CD14-positive monocyte (primary cell): ENCODE measurements around the gene PLET1. TPM values are rescaled to one million over a fixed set of nuclear protein-coding genes. Genes with fewer than 3 reads are reported as not detected.
A peak's percentile ranks its signal among the peaks of the same experiment; 100 is the strongest.
"Not testable (repeated sequence)": the region's sequence is repeated elsewhere in the genome, so short reads cannot be mapped to it uniquely, and the experiment has no call there.

ENCODE experiments used
- DNase-seq, 3 donors: peaks; one replicate each; pipeline ENCODE4 v3.0.0-alpha.2; 2011 to 2022
- H2AFZ ChIP-seq: 2 replicates; pipeline ENCODE4 v1.6.0; 2012; ENCODE audit warnings: mild to moderate bottlenecking, low read depth, low read length, inconsistent platforms; ENCODE audit not compliant: insufficient read depth, poor library complexity, severe bottlenecking
- H3K27ac ChIP-seq, 2 donors: 1 replicate in 1 of 2; 2 replicates in 1 of 2; pipeline ENCODE4 v1.5.1; 2012 to 2013; ENCODE audit warnings: low read length in 2 of 2, control low read depth in 1 of 2, inconsistent platforms in 1 of 2, low read depth in 1 of 2, mild to moderate bottlenecking in 1 of 2
- H3K27me3 ChIP-seq, 2 donors: one replicate each; pipeline versions ENCODE4 v1.6.0 to v1.6.1; 2011 to 2013; ENCODE audit warnings: low read length in 2 of 2; ENCODE audit not compliant: control insufficient read depth in 2 of 2, insufficient read depth in 2 of 2
- H3K36me3 ChIP-seq, 2 donors: replicated peaks in 1 of 2; 1 replicate in 1 of 2; 2 replicates in 1 of 2; pipeline versions ENCODE4 v1.5.1 to v1.6.1; 2012 to 2013; ENCODE audit warnings: low read length in 2 of 2, control low read depth in 1 of 2, inconsistent platforms in 1 of 2, mild to moderate bottlenecking in 1 of 2; ENCODE audit not compliant: insufficient read depth in 2 of 2, control insufficient read depth in 1 of 2
- H3K4me1 ChIP-seq, 2 donors: 1 replicate in 1 of 2; 2 replicates in 1 of 2; pipeline versions ENCODE4 v1.5.1 to v1.6.1; 2012 to 2013; ENCODE audit warnings: low read length in 2 of 2, control low read depth in 1 of 2, inconsistent platforms in 1 of 2, mild to moderate bottlenecking in 1 of 2, moderate library complexity in 1 of 2; ENCODE audit not compliant: insufficient read depth in 2 of 2, control insufficient read depth in 1 of 2
- H3K4me2 ChIP-seq: replicated peaks from 2 replicates; pipeline ENCODE3; 2012; ENCODE audit warnings: low read length, moderate library complexity, mild to moderate bottlenecking; ENCODE audit not compliant: poor library complexity, severe bottlenecking; ENCODE audit errors: extremely low read depth
- H3K4me3 ChIP-seq, 3 experiments: fragments of 200-600 bp in 1 of 3; sonication (generic) in 1 of 3; replicated peaks in 1 of 3; 1 replicate in 2 of 3; 2 replicates in 1 of 3; pipeline ENCODE4 v1.5.1; 2011 to 2013; ENCODE audit warnings: low read length in 3 of 3, mild to moderate bottlenecking in 3 of 3, control low read depth in 2 of 3, low read depth in 2 of 3, inconsistent platforms in 1 of 3, moderate library complexity in 1 of 3
- H3K79me2 ChIP-seq: 2 replicates; pipeline ENCODE4 v1.6.0; 2012; ENCODE audit warnings: mild to moderate bottlenecking, control low read depth, inconsistent platforms, low read length, moderate library complexity; ENCODE audit not compliant: insufficient read depth
- H3K9ac ChIP-seq: 2 replicates; pipeline ENCODE4 v1.6.0; 2017; ENCODE audit warnings: low read length, mild to moderate bottlenecking; ENCODE audit not compliant: insufficient read depth, poor library complexity, severe bottlenecking
- H3K9me3 ChIP-seq, 2 donors: replicated peaks in 1 of 2; 1 replicate in 1 of 2; 2 replicates in 1 of 2; pipeline versions ENCODE4 v1.5.1 to v1.6.1; 2012 to 2013; ENCODE audit warnings: low read length in 2 of 2, control low read depth in 1 of 2; ENCODE audit not compliant: control insufficient read depth in 1 of 2, insufficient read depth in 1 of 2
- H4K20me1 ChIP-seq: 2 replicates; pipeline ENCODE4 v1.6.0; 2012; ENCODE audit warnings: mild to moderate bottlenecking, low read length, control low read depth, moderate library complexity; ENCODE audit not compliant: insufficient read depth
- H3K27ac Mint-ChIP-seq, 7 donors: one replicate each; pipeline ENCODE4 v1.8.0; 2020; ENCODE audit warnings: mild to moderate bottlenecking in 7 of 7, mixed read lengths in 7 of 7, moderate library complexity in 6 of 7, inconsistent platforms in 2 of 7
- H3K27me3 Mint-ChIP-seq, 3 donors: one replicate each; pipeline ENCODE4 v1.8.0; 2021 to 2022; ENCODE audit warnings: low read depth in 3 of 3, mild to moderate bottlenecking in 3 of 3, mixed read lengths in 3 of 3, moderate library complexity in 3 of 3, inconsistent platforms in 1 of 3
- H3K36me3 Mint-ChIP-seq, 2 donors: one replicate each; pipeline ENCODE4 v1.8.0; 2020; ENCODE audit warnings: mixed read lengths in 2 of 2, inconsistent platforms in 1 of 2, mild to moderate bottlenecking in 1 of 2
- H3K4me1 Mint-ChIP-seq: one replicate; pipeline ENCODE4 v1.8.0; 2020; ENCODE audit warnings: mild to moderate bottlenecking, mixed read lengths
- H3K4me3 Mint-ChIP-seq, 2 donors: one replicate each; pipeline ENCODE4 v1.8.0; 2020; ENCODE audit warnings: mild to moderate bottlenecking in 2 of 2, mixed read lengths in 2 of 2, moderate library complexity in 1 of 2
- H3K9me3 Mint-ChIP-seq, 7 donors: one replicate each; pipeline ENCODE4 v1.8.0; 2020 to 2022; ENCODE audit warnings: mixed read lengths in 7 of 7, mild to moderate bottlenecking in 6 of 7, moderate library complexity in 6 of 7, inconsistent platforms in 2 of 7
- WGBS: methylation state at CpG from one replicate; pipeline ENCODE4 v1.1.5; 2013; ENCODE audit warnings: missing lambda C conversion rate; ENCODE audit not compliant: insufficient coverage; 5-methylcytosine and 5-hydroxymethylcytosine counted together
- intact Hi-C, 2 donors: fragments of 100-400 bp; cut with micrococcal nuclease; formaldehyde crosslinking; loops; one replicate each; pipeline versions ENCODE4 v1.15.0 to v1.15.1; 2023
- polyA plus RNA-seq, 3 donors: library from polyadenylated mRNA; depleted of rRNA in 1 of 3; unstranded in 2 of 3; stranded (reverse) in 1 of 3; fragments of 300-500 nt in 2 of 3; fragments of >200 nt in 1 of 3; fragmentation: Illumina TruSeq in 2 of 3; gene quantifications; 1 replicate in 2 of 3; 2 replicates in 1 of 3; pipeline ENCODE4 v1.2.3, GENCODE V29; 2012 to 2021
- small RNA-seq: library from RNA; depleted of rRNA; stranded (forward); fragments of <200 nt; gene quantifications from one replicate; pipeline ENCODE3, GENCODE V24; 2012; ENCODE audit warnings: low read depth; ENCODE audit not compliant: insufficient read length
- TF ChIP-seq, protein P1 (sequence below): fragments of 200-600 bp; IDR thresholded peaks from one replicate; pipeline ENCODE4 v1.8.0; 2022; ENCODE audit warnings: antibody characterized with exemption, mild to moderate bottlenecking

The PLET1 gene
- polyA plus RNA-seq, 3 donors, result not detected

DNA sequence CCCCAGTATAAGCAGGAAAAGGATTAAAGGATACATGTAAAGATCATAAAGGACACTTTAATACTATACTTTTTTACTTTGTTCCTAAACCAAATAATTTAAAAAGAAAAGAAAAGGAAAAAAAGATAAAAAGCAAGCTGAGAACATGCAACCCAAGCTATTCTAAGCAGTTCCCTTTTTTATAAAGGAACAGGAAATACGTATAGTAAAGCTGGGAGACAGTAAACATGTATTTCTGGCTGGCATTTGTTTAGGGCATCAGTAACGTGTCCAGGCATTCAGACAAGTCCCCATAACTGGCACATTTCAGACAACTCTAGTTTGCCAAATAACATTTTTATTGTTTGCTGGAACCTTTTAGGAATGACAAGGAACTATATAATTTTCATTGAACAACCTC, 60.4 kb downstream of the PLET1 start:
- H3K27me3 Mint-ChIP-seq, result peaks cover 0 to 2% (median 0%) of the 10 kb centered on the region in 3 donors
- H3K9me3 Mint-ChIP-seq, result peaks cover 0 to 4% (median 0%) of the 10 kb centered on the region in 7 donors
- Histone ChIP-seq H3K9ac (peak overlapping the region; percentile 18), H3K4me2 (peak overlapping the region; percentile 26), H4K20me1 (no peaks in the 10 kb centered on the region), H3K79me2 (no peaks in the 10 kb centered on the region), H2AFZ (no peak overlapping the region), H3K27me3 (no peaks in the 10 kb centered on the region), H3K9me3 (no peaks in the 10 kb centered on the region), H3K4me1 (peaks cover 22 to 26% of the 10 kb centered on the region in 2 donors), H3K4me3 (no peak overlapping the region), H3K36me3 (no peaks in the 10 kb centered on the region), H3K27ac (peak overlapping the region in 1 of 2 donors; percentile 65)
- H3K4me3 Mint-ChIP-seq, result peak overlapping the region in 1 of 2 donors; percentile 35
- no CpG with 5 or more reads among the region's 2 CpGs for WGBS
- intact Hi-C loops, result no loop called here
- TF ChIP-seq, protein P1, sequence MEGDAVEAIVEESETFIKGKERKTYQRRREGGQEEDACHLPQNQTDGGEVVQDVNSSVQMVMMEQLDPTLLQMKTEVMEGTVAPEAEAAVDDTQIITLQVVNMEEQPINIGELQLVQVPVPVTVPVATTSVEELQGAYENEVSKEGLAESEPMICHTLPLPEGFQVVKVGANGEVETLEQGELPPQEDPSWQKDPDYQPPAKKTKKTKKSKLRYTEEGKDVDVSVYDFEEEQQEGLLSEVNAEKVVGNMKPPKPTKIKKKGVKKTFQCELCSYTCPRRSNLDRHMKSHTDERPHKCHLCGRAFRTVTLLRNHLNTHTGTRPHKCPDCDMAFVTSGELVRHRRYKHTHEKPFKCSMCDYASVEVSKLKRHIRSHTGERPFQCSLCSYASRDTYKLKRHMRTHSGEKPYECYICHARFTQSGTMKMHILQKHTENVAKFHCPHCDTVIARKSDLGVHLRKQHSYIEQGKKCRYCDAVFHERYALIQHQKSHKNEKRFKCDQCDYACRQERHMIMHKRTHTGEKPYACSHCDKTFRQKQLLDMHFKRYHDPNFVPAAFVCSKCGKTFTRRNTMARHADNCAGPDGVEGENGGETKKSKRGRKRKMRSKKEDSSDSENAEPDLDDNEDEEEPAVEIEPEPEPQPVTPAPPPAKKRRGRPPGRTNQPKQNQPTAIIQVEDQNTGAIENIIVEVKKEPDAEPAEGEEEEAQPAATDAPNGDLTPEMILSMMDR, result no peak
- H3K27ac Mint-ChIP-seq, result peak overlapping the region in 5 of 7 donors; percentile 45 to 73 (median 54)
- peak in 1 of 3 donors; percentile 31 for DNase-seq
- H3K36me3 Mint-ChIP-seq, result no peaks in the 10 kb centered on the region
- peaks cover 22% of the 10 kb centered on the region for H3K4me1 Mint-ChIP-seq

DNA sequence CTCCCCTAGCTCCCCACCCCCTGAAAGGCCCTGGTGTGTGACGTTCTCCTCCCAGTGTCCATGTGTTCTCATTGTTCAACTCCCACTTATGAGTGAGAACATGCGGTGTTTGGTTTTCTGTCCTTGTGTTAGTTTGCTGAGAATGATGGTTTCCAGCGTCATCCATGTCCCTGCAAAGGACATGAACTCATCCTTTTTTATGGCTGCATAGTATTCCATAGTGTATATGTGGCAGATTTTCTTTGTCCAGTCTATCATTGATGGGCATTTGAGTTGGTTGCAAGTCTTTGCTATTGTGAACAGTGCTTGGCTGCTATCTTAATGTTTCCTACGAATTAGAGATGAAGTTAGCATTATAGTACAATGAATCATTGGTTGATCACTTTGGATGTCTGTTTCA, 61.6 kb downstream of the PLET1 start:
- no CpG with 5 or more reads among the region's 4 CpGs for WGBS
- H3K27me3 Mint-ChIP-seq, intact Hi-C loops: not testable (repeated sequence)

More for the DNA sequence above, 61.6 kb downstream of the PLET1 start:
- not testable (repeated sequence) for H3K79me2 ChIP-seq, H3K27ac ChIP-seq, H3K4me2 ChIP-seq, H2AFZ ChIP-seq, H4K20me1 ChIP-seq, H3K9ac ChIP-seq, H3K36me3 ChIP-seq, DNase-seq, H3K27me3 ChIP-seq, H3K4me3 ChIP-seq, H3K4me3 Mint-ChIP-seq, H3K9me3 ChIP-seq, H3K36me3 Mint-ChIP-seq, H3K9me3 Mint-ChIP-seq
- peaks cover 26% of the 10 kb centered on the region for H3K4me1 Mint-ChIP-seq
- H3K27ac Mint-ChIP-seq, result peak overlapping the region in 1 of 7 donors; percentile 42
- peaks cover 25 to 33% of the 10 kb centered on the region in 2 donors for H3K4me1 ChIP-seq

Small RNA genes within 50 kb of the gene (small RNA-seq; reads per million reads assigned to genes)
- gene MRPS36P4, result not detected

Other genes starting within 250 kb of the PLET1 start
- 10 to 100 TPM in 2 of 3 donors, 1 to 10 TPM in 1; 5.8 to 14.6 (median 11.5) TPM for gene DLAT, start 235.5 kb downstream of the PLET1 start, polyA plus RNA-seq
- gene PIH1D2, start 186.8 kb downstream of the PLET1 start, polyA plus RNA-seq, result not detected
- gene NKAPD1, start 186.6 kb downstream of the PLET1 start, polyA plus RNA-seq, result 1 to 10 TPM; 5.3 to 9.4 (median 7.7) TPM
- 100 to 1,000 TPM in 2 of 3 donors, 10 to 100 TPM in 1; 27.9 to 160 (median 143) TPM for gene TIMM8B, start 174.1 kb downstream of the PLET1 start, polyA plus RNA-seq
- 100 to 1,000 TPM in 2 of 3 donors, 10 to 100 TPM in 1; 60.4 to 270 (median 270) TPM for gene SDHD, start 174.0 kb downstream of the PLET1 start, polyA plus RNA-seq
- 10 to 100 TPM; 11.7 to 16.2 (median 16.1) TPM for gene IL18, start 96.8 kb downstream of the PLET1 start, polyA plus RNA-seq
- under 1 TPM in 1 of 3 donors, not detected in 2; 0.43 TPM for gene TEX12, start 93.5 kb downstream of the PLET1 start, polyA plus RNA-seq
- 1 to 10 TPM in 1 of 3 donors, under 1 TPM in 1, not detected in 1; 0.20 to 1.9 TPM for gene BCO2, start 85.3 kb downstream of the PLET1 start, polyA plus RNA-seq
- 10 to 100 TPM; 11.8 to 25.0 (median 14.0) TPM for gene PTS, start 34.4 kb downstream of the PLET1 start, polyA plus RNA-seq